Measurements from ENCODE around the gene SYNGR3.
A peak's percentile ranks its signal among the peaks of the same experiment; 100 is the strongest.

The SYNGR3 gene

GRCh38 chr16:2022723-2023091 is 32.9 kb downstream of the SYNGR3 start:
- CTCF ChIA-PET: interaction anchor here (0.5 to 1.5 kb wide), 9 partner anchors 19 to 216 kb away, joined by 3 to 13 read pairs (median 4); no protein-coding TSS in a partner anchor
- no peak for TF ChIP-seq HDGF (IDR thresholded peaks at IDR 0.05; ENCODE audit: borderline replicate concordance)
- no peak for TF ChIP-seq FOXA1 (IDR thresholded peaks at IDR 0.05)
- no peak for TF ChIP-seq TARDBP (IDR thresholded peaks at IDR 0.05)
- no peak for TF ChIP-seq CTBP1 (IDR thresholded peaks at IDR 0.05; ENCODE audit: borderline replicate concordance)
- no peak for TF ChIP-seq ZNF384 (IDR thresholded peaks at IDR 0.05)
- TF ChIP-seq LEF1 (IDR thresholded peaks at IDR 0.05; ENCODE audit: borderline replicate concordance): no peak
- no peak for TF ChIP-seq NFRKB (IDR thresholded peaks at IDR 0.05)
- TF ChIP-seq BHLHE40 (IDR thresholded peaks at IDR 0.05; ENCODE audit: borderline replicate concordance): no peak
- no peak for TF ChIP-seq FOXM1 (IDR thresholded peaks at IDR 0.05; ENCODE audit: borderline replicate concordance)
- no peak for TF ChIP-seq SUZ12 (IDR thresholded peaks at IDR 0.05)
- TF ChIP-seq SP1 (IDR thresholded peaks at IDR 0.05): no peak
- TF ChIP-seq FOXK2 (IDR thresholded peaks at IDR 0.05): no peak
- TF ChIP-seq ELF4 (IDR thresholded peaks at IDR 0.05): no peak
- TF ChIP-seq L3MBTL2 (conservative IDR thresholded peaks at IDR 0.05): no peak; the same call in 1 of the 2 replicates
- no peak for TF ChIP-seq PKNOX1 (IDR thresholded peaks at IDR 0.05)
- no peak for TF ChIP-seq ARNT (IDR thresholded peaks at IDR 0.05)
- POLR2A ChIA-PET: interaction anchor here (0.6 to 1.3 kb wide), 6 partner anchors 12 to 229 kb away, joined by 3 to 4 read pairs (median 3); partner anchors contain the start of genes ECI1, NTHL1, TRAF7 and TSC2
- DNase-seq (ENCODE audit: extremely low spot score): peak; percentile 53

DNA sequence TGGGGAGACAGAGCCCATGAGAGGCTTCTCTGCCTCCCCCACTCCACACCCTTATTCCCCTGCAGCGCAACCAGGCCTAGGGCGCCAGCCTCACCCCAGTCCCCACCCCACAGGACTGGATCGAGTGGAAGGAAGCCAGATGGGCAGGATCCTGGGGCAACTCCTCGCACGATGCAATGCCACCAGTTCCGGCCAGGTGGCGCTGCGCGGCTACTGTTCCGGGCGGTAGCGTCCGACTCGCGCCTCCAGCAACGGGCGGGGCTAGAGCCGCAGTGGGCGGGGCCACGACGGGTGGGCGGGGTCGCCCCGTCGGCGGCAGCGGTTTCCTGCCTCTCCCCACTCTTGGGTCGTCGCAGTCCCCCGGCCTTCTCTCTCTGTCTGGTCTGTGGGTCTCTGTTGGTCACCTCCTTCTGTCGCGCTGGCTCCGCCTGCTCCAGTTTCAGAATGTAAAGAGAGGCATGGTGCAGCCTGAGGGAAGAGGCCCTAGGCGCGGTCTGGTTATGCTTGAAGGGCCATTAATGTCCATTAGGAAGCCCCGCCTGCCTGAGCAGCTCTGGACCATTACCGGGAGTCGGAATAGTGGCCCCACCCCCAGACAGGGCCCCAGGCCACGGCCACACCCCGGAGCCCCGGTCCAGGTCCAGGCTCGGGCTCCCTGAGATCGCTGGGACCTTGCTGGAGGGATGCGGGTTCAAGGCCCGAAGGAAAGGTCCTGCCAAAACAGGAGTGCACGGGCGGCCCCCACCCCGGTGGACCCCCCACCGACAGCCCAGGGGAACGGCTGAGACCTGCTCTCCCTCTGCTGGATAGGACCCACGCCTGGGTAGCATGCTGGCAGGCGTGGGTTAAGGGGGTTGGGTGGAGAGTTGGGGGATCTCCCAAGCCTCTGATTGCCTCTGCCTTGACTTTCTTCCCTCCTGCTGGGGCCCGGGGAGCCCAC is 33.6 kb downstream of the SYNGR3 start:
- CTCF ChIA-PET: interaction anchor here (0.5 to 1.5 kb wide), 12 partner anchors 19 to 215 kb away, joined by 3 to 13 read pairs (median 3); no protein-coding TSS in a partner anchor
- POLR2A ChIA-PET: interaction anchor here (0.6 to 1.7 kb wide), 8 partner anchors 13 to 132 kb away, joined by 3 to 8 read pairs (median 4); partner anchors contain the start of genes NTHL1, RPS2, TRAF7 and TSC2
- TF ChIP-seq TARDBP (IDR thresholded peaks at IDR 0.05) (no peak), HDGF (IDR thresholded peaks at IDR 0.05; ENCODE audit: borderline replicate concordance) (0 out of 2 replicates have a peak, but pooled peaks have one; percentile 56), CTBP1 (IDR thresholded peaks at IDR 0.05; ENCODE audit: borderline replicate concordance) (no peak), L3MBTL2 (conservative IDR thresholded peaks at IDR 0.05) (no peak), FOXA1 (IDR thresholded peaks at IDR 0.05) (no peak), ARNT (IDR thresholded peaks at IDR 0.05) (0 out of 2 replicates have a peak, but pooled peaks have one; percentile 19), BHLHE40 (IDR thresholded peaks at IDR 0.05; ENCODE audit: borderline replicate concordance) (no peak), FOXM1 (IDR thresholded peaks at IDR 0.05; ENCODE audit: borderline replicate concordance) (no peak)
- peak; percentile 99 for DNase-seq (ENCODE audit: extremely low spot score)

- ChIA-PET CTCF (interaction anchor here (0.5 to 1.0 kb wide), 4 partner anchors 35 to 123 kb away, joined by 3 read pairs; no protein-coding TSS in a partner anchor), POLR2A (interaction anchor here (1.4 to 1.7 kb wide), 4 partner anchors 23 to 131 kb away, joined by 3 to 8 read pairs (median 6); partner anchors contain the start of genes NTHL1, RPS2, TRAF7 and TSC2)
- no peak for DNase-seq (ENCODE audit: extremely low spot score)
- no peak for TF ChIP-seq BHLHE40 (IDR thresholded peaks at IDR 0.05; ENCODE audit: borderline replicate concordance)
- TF ChIP-seq FOXM1 (IDR thresholded peaks at IDR 0.05; ENCODE audit: borderline replicate concordance): no peak
- TF ChIP-seq ZNF384 (IDR thresholded peaks at IDR 0.05): no peak
- TF ChIP-seq ELF4 (IDR thresholded peaks at IDR 0.05): no peak
- no peak for TF ChIP-seq NFRKB (IDR thresholded peaks at IDR 0.05)
- no peak for TF ChIP-seq FOXK2 (IDR thresholded peaks at IDR 0.05)
- no peak for TF ChIP-seq FOXA1 (IDR thresholded peaks at IDR 0.05)
- no peak for TF ChIP-seq PKNOX1 (IDR thresholded peaks at IDR 0.05)
- no peak for TF ChIP-seq SUZ12 (IDR thresholded peaks at IDR 0.05)
- no peak for TF ChIP-seq ARNT (IDR thresholded peaks at IDR 0.05)
- TF ChIP-seq TARDBP (IDR thresholded peaks at IDR 0.05): no peak
- TF ChIP-seq SP1 (IDR thresholded peaks at IDR 0.05): no peak
- no peak for TF ChIP-seq LEF1 (IDR thresholded peaks at IDR 0.05; ENCODE audit: borderline replicate concordance)
- no peak for TF ChIP-seq HDGF (IDR thresholded peaks at IDR 0.05; ENCODE audit: borderline replicate concordance)
- TF ChIP-seq CTBP1 (IDR thresholded peaks at IDR 0.05; ENCODE audit: borderline replicate concordance): no peak
- no peak for TF ChIP-seq L3MBTL2 (conservative IDR thresholded peaks at IDR 0.05)
Observed at GRCh38 chr16:2024032-2024420, 34.3 kb downstream of the SYNGR3 start.

- ChIA-PET CTCF (no interaction called here), POLR2A (interaction anchor here (3.4 kb wide), 1 partner anchor 61 kb away, joined by 15 read pairs; the partner anchor contains the start of gene RPS2)
- no peak for DNase-seq (ENCODE audit: extremely low spot score)
- no peak for TF ChIP-seq FOXK2 (IDR thresholded peaks at IDR 0.05)
- no peak for TF ChIP-seq L3MBTL2 (conservative IDR thresholded peaks at IDR 0.05)
- TF ChIP-seq FOXA1 (IDR thresholded peaks at IDR 0.05): no peak
- TF ChIP-seq SP1 (IDR thresholded peaks at IDR 0.05): no peak
- no peak for TF ChIP-seq TARDBP (IDR thresholded peaks at IDR 0.05)
Observed at GRCh38 chr16:2025251-2025650, 35.5 kb downstream of the SYNGR3 start.

DNA sequence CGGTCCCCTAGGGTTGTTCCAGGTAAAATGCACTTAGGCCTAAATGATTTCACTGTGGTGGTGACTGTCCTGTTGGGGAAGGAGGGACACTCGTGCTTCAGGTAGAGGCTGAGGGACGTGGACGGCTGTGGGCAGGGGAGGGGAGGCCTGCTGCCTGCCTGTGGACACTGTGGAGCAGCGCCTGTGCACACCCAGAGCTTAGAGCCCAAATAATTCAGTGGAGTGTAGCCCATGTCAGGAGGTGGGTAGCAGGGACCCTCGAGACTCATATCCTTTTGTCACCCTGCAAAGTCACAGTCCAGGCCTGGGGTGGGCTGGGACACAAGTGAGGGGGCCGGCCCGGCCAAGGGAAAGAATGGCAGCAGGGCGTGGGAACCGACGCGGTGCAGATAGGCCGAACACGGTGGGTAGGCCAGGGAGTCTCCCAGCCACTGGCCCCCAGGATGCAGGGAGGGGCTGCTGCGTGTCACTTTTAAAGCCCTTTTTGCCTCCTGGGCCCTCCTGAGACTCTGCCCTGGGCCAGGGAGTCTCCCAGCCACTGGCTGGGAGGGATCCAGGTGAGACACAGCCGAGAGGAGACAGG is 36.2 kb downstream of the SYNGR3 start:
- ChIA-PET CTCF (interaction anchor here (0.5 to 1.3 kb wide), 2 partner anchors 44 to 133 kb away, joined by 3 to 5 read pairs; no protein-coding TSS in a partner anchor), POLR2A (interaction anchor here (1.6 to 3.4 kb wide), 4 partner anchors 16 to 129 kb away, joined by 5 to 15 read pairs (median 8); partner anchors contain the start of genes RPS2 and TRAF7)
- DNase-seq (ENCODE audit: extremely low spot score): no peak
- no peak for TF ChIP-seq PKNOX1 (IDR thresholded peaks at IDR 0.05)
- no peak for TF ChIP-seq LEF1 (IDR thresholded peaks at IDR 0.05; ENCODE audit: borderline replicate concordance)
- no peak for TF ChIP-seq ZNF384 (IDR thresholded peaks at IDR 0.05)
- TF ChIP-seq CTBP1 (IDR thresholded peaks at IDR 0.05; ENCODE audit: borderline replicate concordance): no peak
- no peak for TF ChIP-seq FOXM1 (IDR thresholded peaks at IDR 0.05; ENCODE audit: borderline replicate concordance)
- no peak for TF ChIP-seq SUZ12 (IDR thresholded peaks at IDR 0.05)
- no peak for TF ChIP-seq ELF4 (IDR thresholded peaks at IDR 0.05)
- no peak for TF ChIP-seq FOXA1 (IDR thresholded peaks at IDR 0.05)
- no peak for TF ChIP-seq TARDBP (IDR thresholded peaks at IDR 0.05)
- no peak for TF ChIP-seq ARNT (IDR thresholded peaks at IDR 0.05)
- no peak for TF ChIP-seq SP1 (IDR thresholded peaks at IDR 0.05)
- no peak for TF ChIP-seq NFRKB (IDR thresholded peaks at IDR 0.05)
- no peak for TF ChIP-seq HDGF (IDR thresholded peaks at IDR 0.05; ENCODE audit: borderline replicate concordance)
- TF ChIP-seq FOXK2 (IDR thresholded peaks at IDR 0.05): no peak
- TF ChIP-seq BHLHE40 (IDR thresholded peaks at IDR 0.05; ENCODE audit: borderline replicate concordance): no peak

Data from HEK293T (cell line).